ENCODE measurements around the gene TNFRSF6B. TPM values are rescaled to one million over a fixed set of nuclear protein-coding genes. Genes with fewer than 3 reads are reported as not detected.

TNFRSF6B gene
- total and polyA plus RNA-seq, 5 donors from 2014 or later = not detected

DNA sequence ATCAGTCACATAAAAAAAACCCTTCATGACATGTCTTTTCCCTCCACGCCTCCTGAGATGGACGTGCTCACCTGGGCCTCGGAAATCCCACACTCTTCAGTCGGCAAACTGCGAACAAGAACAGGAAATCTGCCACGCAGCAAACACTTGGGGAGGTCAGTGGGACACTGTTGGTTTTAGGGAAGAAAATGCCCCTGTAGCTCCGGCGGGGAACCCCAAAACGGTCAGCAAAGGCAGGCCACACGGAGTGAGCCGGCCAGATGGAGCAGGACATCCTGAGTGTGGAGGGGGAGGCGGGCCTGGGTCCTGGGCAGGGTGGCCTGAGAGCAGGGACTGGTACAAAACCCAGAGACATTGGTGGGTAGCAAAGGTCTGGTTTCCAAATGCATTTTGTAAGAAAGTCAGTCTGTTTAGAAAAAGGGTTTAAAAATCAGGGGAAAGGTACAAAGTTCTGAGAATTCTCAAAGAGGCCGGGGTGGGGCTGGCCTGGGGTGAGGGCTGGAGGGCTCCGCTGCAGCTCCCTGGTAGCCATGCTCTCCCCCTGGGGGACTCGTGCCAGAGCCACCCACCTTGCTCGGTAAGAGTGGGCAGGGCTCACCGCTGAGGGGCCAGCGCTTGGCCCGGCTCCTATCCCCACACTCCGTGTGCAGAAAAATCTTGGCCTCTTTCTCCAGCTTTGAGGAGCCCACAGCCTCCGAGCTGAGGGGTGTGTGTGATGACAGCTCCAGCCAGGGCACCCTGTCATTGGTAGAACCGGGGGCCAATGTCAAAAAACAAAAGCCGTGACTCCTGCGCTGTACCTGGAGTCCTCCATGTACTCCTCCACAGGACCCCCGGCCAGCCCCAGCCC, 48.3 kb downstream of the TNFRSF6B start:
- Mint-ChIP-seq H3K27ac (no peak overlapping the region), H3K27me3 (no peaks in the 10 kb centered on the region), H3K4me3 (peak overlapping the region in 1 of 4 donors; percentile 7), H3K4me1 (peaks cover 0 to 15% (median 0%) of the 10 kb centered on the region in 4 donors), H3K9me3 (no peaks in the 10 kb centered on the region), H3K36me3 (no peaks in the 10 kb centered on the region)
- Histone ChIP-seq H3K4me1 (ENCODE audit: control insufficient read depth, insufficient read depth, low read length, poor library complexity, severe bottlenecking) (peaks cover 21% of the 10 kb centered on the region), H3K27me3 (ENCODE audit: control insufficient read depth, insufficient read depth, low read length) (no peaks in the 10 kb centered on the region), H3K9me3 (ENCODE audit: control insufficient read depth in 2 of 2, low read length in 2 of 2) (no peaks in the 10 kb centered on the region), H3K4me3 (ENCODE audit: low read depth, low read length) (no peak overlapping the region), H3K27ac (ENCODE audit: insufficient read depth, low read length, poor library complexity, severe bottlenecking) (no peak overlapping the region), H3K36me3 (ENCODE audit: control insufficient read depth, insufficient read depth, low read length) (no peaks in the 10 kb centered on the region)
- DNase-seq = no peak
- no peak for ATAC-seq (ENCODE audit: low read depth in 2 of 2)

DNA sequence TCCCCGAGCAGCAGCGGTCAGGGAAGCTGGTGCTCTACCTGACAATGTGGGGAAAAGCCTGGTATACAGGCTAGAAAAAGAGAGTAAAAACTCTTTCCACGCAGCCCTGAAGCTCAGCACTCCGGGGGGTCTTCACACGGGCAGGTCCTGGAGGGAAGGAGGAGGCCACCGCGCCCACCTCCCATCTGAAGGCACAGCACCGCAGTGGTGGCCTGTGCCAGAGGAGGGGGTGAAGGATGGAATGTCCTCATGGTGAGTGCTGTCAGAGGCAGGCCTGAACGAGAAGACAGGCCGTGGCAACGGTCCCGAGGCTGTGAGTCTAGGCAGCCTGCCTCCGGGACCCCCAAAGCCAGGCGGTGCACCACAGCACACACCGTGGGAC, 49.0 kb downstream of the TNFRSF6B start:
- H3K4me3 Mint-ChIP-seq = peak overlapping the region in 1 of 4 donors; percentile 79

GRCh38 chr20:63745961-63746731, 49.7 kb downstream of the TNFRSF6B start:
- Histone ChIP-seq H3K27me3 (ENCODE audit: control insufficient read depth, insufficient read depth, low read length) (no peaks in the 10 kb centered on the region), H3K36me3 (ENCODE audit: control insufficient read depth, insufficient read depth, low read length) (no peaks in the 10 kb centered on the region), H3K4me3 (ENCODE audit: low read depth, low read length) (no peak overlapping the region), H3K4me1 (ENCODE audit: control insufficient read depth, insufficient read depth, low read length, poor library complexity, severe bottlenecking) (peaks cover 25% of the 10 kb centered on the region), H3K27ac (ENCODE audit: insufficient read depth, low read length, poor library complexity, severe bottlenecking) (no peak overlapping the region), H3K9me3 (ENCODE audit: control insufficient read depth in 2 of 2, low read length in 2 of 2) (no peaks in the 10 kb centered on the region)
- Mint-ChIP-seq H3K36me3 (no peaks in the 10 kb centered on the region), H3K27ac (peak overlapping the region in 1 of 3 donors; percentile 44), H3K4me3 (peak overlapping the region in 1 of 4 donors; percentile 79), H3K9me3 (no peaks in the 10 kb centered on the region), H3K4me1 (peaks cover 0 to 25% (median 3%) of the 10 kb centered on the region in 4 donors), H3K27me3 (peaks cover 3% of the 10 kb centered on the region)
- DNase-seq (no peak), ATAC-seq (ENCODE audit: low read depth in 2 of 2) (no peak)

More for the DNA sequence above, 49.0 kb downstream of the TNFRSF6B start:
- no peak for DNase-seq
- no peaks in the 10 kb centered on the region for H3K9me3 Mint-ChIP-seq
- no peak overlapping the region for H3K27ac Mint-ChIP-seq
- H3K4me1 ChIP-seq (ENCODE audit: control insufficient read depth, insufficient read depth, low read length, poor library complexity, severe bottlenecking) = peaks cover 25% of the 10 kb centered on the region
- H3K27me3 ChIP-seq (ENCODE audit: control insufficient read depth, insufficient read depth, low read length) = no peaks in the 10 kb centered on the region
- H3K4me1 Mint-ChIP-seq = peaks cover 0 to 18% (median 0%) of the 10 kb centered on the region in 4 donors
- H3K4me3 ChIP-seq (ENCODE audit: low read depth, low read length) = no peak overlapping the region
- no peak overlapping the region for H3K27ac ChIP-seq (ENCODE audit: insufficient read depth, low read length, poor library complexity, severe bottlenecking)
- no peaks in the 10 kb centered on the region for H3K36me3 ChIP-seq (ENCODE audit: control insufficient read depth, insufficient read depth, low read length)
- ATAC-seq (ENCODE audit: low read depth in 2 of 2) = no peak
- H3K9me3 ChIP-seq (ENCODE audit: control insufficient read depth in 2 of 2, low read length in 2 of 2) = no peaks in the 10 kb centered on the region
- no peaks in the 10 kb centered on the region for H3K27me3 Mint-ChIP-seq
- no peaks in the 10 kb centered on the region for H3K36me3 Mint-ChIP-seq

DNA sequence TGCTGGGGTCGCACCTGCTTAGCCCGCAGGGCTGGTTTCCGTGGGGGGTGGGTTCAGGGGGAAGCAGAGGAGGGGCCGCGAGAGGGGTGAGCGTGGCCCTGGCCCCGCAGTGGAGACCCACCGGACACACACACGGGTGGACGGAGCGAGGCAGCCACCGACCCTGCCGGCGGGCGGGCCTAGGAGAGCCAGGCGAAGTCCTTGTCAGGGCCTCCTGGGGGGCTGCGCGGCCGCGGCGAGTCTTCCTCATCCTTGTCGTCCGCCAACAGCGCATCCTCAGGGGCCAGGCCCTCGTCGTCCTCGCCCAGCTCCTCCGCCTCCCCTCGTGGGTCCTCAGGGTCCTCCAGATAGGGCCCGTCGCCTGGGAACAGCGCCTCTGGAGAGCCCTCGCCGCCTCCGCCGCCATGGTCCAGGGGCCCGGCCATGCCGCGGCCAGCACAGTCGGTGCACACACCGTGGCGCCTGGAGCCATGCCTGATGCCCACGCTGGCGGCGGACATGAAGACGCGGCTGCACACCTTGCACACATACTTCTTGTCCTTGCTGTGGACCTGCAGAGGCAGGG, 50.4 kb downstream of the TNFRSF6B start:
- no peak overlapping the region for H3K4me3 ChIP-seq (ENCODE audit: low read depth, low read length)
- Mint-ChIP-seq H3K36me3 (no peaks in the 10 kb centered on the region), H3K9me3 (no peaks in the 10 kb centered on the region), H3K4me3 (no peak overlapping the region), H3K27me3 (peaks cover 4% of the 10 kb centered on the region), H3K27ac (no peak overlapping the region), H3K4me1 (peaks cover 0 to 28% (median 4%) of the 10 kb centered on the region in 4 donors)
- no peak for DNase-seq
- H3K36me3 ChIP-seq (ENCODE audit: control insufficient read depth, insufficient read depth, low read length) = no peaks in the 10 kb centered on the region
- H3K27me3 ChIP-seq (ENCODE audit: control insufficient read depth, insufficient read depth, low read length) = no peaks in the 10 kb centered on the region
- no peak for ATAC-seq (ENCODE audit: low read depth in 2 of 2)
- H3K4me1 ChIP-seq (ENCODE audit: control insufficient read depth, insufficient read depth, low read length, poor library complexity, severe bottlenecking) = peaks cover 25% of the 10 kb centered on the region
- no peaks in the 10 kb centered on the region for H3K9me3 ChIP-seq (ENCODE audit: control insufficient read depth in 2 of 2, low read length in 2 of 2)
- H3K27ac ChIP-seq (ENCODE audit: insufficient read depth, low read length, poor library complexity, severe bottlenecking) = no peak overlapping the region

DNA sequence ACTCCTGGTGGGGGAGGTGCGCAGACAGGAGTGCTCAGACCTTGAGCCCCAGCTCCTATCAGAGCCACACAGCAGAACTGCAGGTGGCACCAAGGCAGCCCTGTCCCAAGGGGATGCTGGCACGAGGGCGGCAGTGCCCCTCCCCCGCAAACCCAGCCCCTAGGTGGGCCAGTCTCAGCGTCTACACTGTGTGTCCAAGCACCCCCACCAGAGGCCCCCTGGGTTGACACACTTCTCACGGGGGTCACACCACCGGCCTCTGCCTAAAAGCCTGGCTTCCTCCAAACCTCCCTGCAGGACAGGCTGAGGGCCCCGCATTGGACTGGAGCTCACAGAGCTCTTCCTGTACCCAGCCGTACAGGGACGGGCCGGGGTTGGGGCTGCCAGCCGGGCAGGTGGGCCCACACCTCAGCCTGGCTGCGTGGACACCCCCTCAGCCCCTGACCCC, 51.2 kb downstream of the TNFRSF6B start:
- Mint-ChIP-seq H3K36me3 (no peaks in the 10 kb centered on the region), H3K27me3 (peaks cover 4% of the 10 kb centered on the region), H3K9me3 (no peaks in the 10 kb centered on the region), H3K4me1 (peaks cover 0 to 33% (median 4%) of the 10 kb centered on the region in 4 donors), H3K27ac (no peak overlapping the region), H3K4me3 (no peak overlapping the region)
- Histone ChIP-seq H3K27me3 (ENCODE audit: control insufficient read depth, insufficient read depth, low read length) (no peaks in the 10 kb centered on the region), H3K9me3 (ENCODE audit: control insufficient read depth in 2 of 2, low read length in 2 of 2) (no peaks in the 10 kb centered on the region), H3K4me1 (ENCODE audit: control insufficient read depth, insufficient read depth, low read length, poor library complexity, severe bottlenecking) (peaks cover 27% of the 10 kb centered on the region), H3K36me3 (ENCODE audit: control insufficient read depth, insufficient read depth, low read length) (no peaks in the 10 kb centered on the region), H3K27ac (ENCODE audit: insufficient read depth, low read length, poor library complexity, severe bottlenecking) (no peak overlapping the region), H3K4me3 (ENCODE audit: low read depth, low read length) (no peak overlapping the region)
- DNase-seq = no peak
- no peak for ATAC-seq (ENCODE audit: low read depth in 2 of 2)

Other genes starting within 250 kb of the TNFRSF6B start
- 0.89 TPM for gene KCNQ2, start 224.0 kb upstream of the TNFRSF6B start, total RNA-seq
- 1 to 10 TPM in 1 of 4 donors, under 1 TPM in 1, not detected in 2; 0.77 to 1.1 TPM for gene KCNQ2, start 224.0 kb upstream of the TNFRSF6B start, polyA plus RNA-seq
- gene EEF1A2, start 197.6 kb upstream of the TNFRSF6B start, total RNA-seq = 2.1 TPM
- gene EEF1A2, start 197.6 kb upstream of the TNFRSF6B start, polyA plus RNA-seq = under 1 TPM in 3 of 4 donors, not detected in 1; 0.10 to 0.56 (median 0.11) TPM
- 155 TPM for gene PPDPF, start 175.9 kb upstream of the TNFRSF6B start, total RNA-seq
- 100 to 1,000 TPM in 1 of 4 donors, 10 to 100 TPM in 3; 75.8 to 110 (median 85.2) TPM for gene PPDPF, start 175.9 kb upstream of the TNFRSF6B start, polyA plus RNA-seq
- 0.20 TPM for gene PTK6, start 159.3 kb upstream of the TNFRSF6B start, total RNA-seq
- gene PTK6, start 159.3 kb upstream of the TNFRSF6B start, polyA plus RNA-seq = under 1 TPM in 3 of 4 donors, not detected in 1; 0.15 to 0.21 (median 0.19) TPM
- not detected for gene SRMS, start 148.9 kb upstream of the TNFRSF6B start, total RNA-seq
- gene SRMS, start 148.9 kb upstream of the TNFRSF6B start, polyA plus RNA-seq = not detected
- gene FNDC11, start 142.5 kb upstream of the TNFRSF6B start, total RNA-seq = 1.5 TPM
- gene FNDC11, start 142.5 kb upstream of the TNFRSF6B start, polyA plus RNA-seq = under 1 TPM; 0.07 to 0.94 (median 0.18) TPM
- 124 TPM for gene HELZ2, start 122.4 kb upstream of the TNFRSF6B start, total RNA-seq
- 1 to 10 TPM; 5.8 to 8.9 (median 7.1) TPM for gene HELZ2, start 122.4 kb upstream of the TNFRSF6B start, polyA plus RNA-seq
- gene GMEB2, start 69.6 kb upstream of the TNFRSF6B start, total RNA-seq = 21.9 TPM
- gene GMEB2, start 69.6 kb upstream of the TNFRSF6B start, polyA plus RNA-seq = 10 to 100 TPM in 2 of 4 donors, 1 to 10 TPM in 2; 8.3 to 10.5 (median 9.4) TPM
- 64.6 TPM for gene STMN3, start 43.2 kb upstream of the TNFRSF6B start, total RNA-seq
- gene STMN3, start 43.2 kb upstream of the TNFRSF6B start, polyA plus RNA-seq = 10 to 100 TPM; 11.7 to 13.5 (median 12.5) TPM
- gene RTEL1, start 38.3 kb upstream of the TNFRSF6B start, total RNA-seq = 38.3 TPM
- gene RTEL1, start 38.3 kb upstream of the TNFRSF6B start, polyA plus RNA-seq = 1 to 10 TPM; 1.8 to 3.7 (median 2.7) TPM
- 51.6 TPM for gene ARFRP1, start 11.3 kb downstream of the TNFRSF6B start, total RNA-seq
- 10 to 100 TPM; 56.6 to 65.7 (median 63.1) TPM for gene ARFRP1, start 11.3 kb downstream of the TNFRSF6B start, polyA plus RNA-seq
- gene ZGPAT, start 11.4 kb downstream of the TNFRSF6B start, total RNA-seq = 51.5 TPM
- gene ZGPAT, start 11.4 kb downstream of the TNFRSF6B start, polyA plus RNA-seq = 10 to 100 TPM; 34.0 to 43.2 (median 40.3) TPM
- gene LIME1, start 40.0 kb downstream of the TNFRSF6B start, total RNA-seq = 237 TPM
- gene LIME1, start 40.0 kb downstream of the TNFRSF6B start, polyA plus RNA-seq = 100 to 1,000 TPM; 338 to 547 (median 430) TPM
- gene SLC2A4RG, start 43.1 kb downstream of the TNFRSF6B start, total RNA-seq = 110 TPM
- gene SLC2A4RG, start 43.1 kb downstream of the TNFRSF6B start, polyA plus RNA-seq = 1 to 10 TPM; 2.9 to 7.7 (median 4.5) TPM
- 0.49 TPM for gene ZBTB46, start 134.6 kb downstream of the TNFRSF6B start, total RNA-seq
- under 1 TPM in 2 of 4 donors, not detected in 2; 0.03 to 0.09 TPM for gene ZBTB46, start 134.6 kb downstream of the TNFRSF6B start, polyA plus RNA-seq
- not detected for gene ABHD16B, start 164.8 kb downstream of the TNFRSF6B start, total RNA-seq
- gene ABHD16B, start 164.8 kb downstream of the TNFRSF6B start, polyA plus RNA-seq = under 1 TPM in 1 of 4 donors, not detected in 3; 0.21 TPM
- gene TPD52L2, start 168.6 kb downstream of the TNFRSF6B start, total RNA-seq = 33.7 TPM
- gene TPD52L2, start 168.6 kb downstream of the TNFRSF6B start, polyA plus RNA-seq = 10 to 100 TPM; 69.0 to 72.1 (median 69.9) TPM
- 34.9 TPM for gene DNAJC5, start 198.5 kb downstream of the TNFRSF6B start, total RNA-seq
- 1 to 10 TPM; 5.0 to 7.0 (median 5.8) TPM for gene DNAJC5, start 198.5 kb downstream of the TNFRSF6B start, polyA plus RNA-seq